Measurements from ENCODE around the gene COQ5. TPM values are rescaled to one million over a fixed set of nuclear protein-coding genes. Genes with fewer than 3 reads are reported as not detected.

COQ5 gene
- total and polyA plus RNA-seq, 2 donors from 2014 or later: 26.5 to 60.8 TPM

DNA sequence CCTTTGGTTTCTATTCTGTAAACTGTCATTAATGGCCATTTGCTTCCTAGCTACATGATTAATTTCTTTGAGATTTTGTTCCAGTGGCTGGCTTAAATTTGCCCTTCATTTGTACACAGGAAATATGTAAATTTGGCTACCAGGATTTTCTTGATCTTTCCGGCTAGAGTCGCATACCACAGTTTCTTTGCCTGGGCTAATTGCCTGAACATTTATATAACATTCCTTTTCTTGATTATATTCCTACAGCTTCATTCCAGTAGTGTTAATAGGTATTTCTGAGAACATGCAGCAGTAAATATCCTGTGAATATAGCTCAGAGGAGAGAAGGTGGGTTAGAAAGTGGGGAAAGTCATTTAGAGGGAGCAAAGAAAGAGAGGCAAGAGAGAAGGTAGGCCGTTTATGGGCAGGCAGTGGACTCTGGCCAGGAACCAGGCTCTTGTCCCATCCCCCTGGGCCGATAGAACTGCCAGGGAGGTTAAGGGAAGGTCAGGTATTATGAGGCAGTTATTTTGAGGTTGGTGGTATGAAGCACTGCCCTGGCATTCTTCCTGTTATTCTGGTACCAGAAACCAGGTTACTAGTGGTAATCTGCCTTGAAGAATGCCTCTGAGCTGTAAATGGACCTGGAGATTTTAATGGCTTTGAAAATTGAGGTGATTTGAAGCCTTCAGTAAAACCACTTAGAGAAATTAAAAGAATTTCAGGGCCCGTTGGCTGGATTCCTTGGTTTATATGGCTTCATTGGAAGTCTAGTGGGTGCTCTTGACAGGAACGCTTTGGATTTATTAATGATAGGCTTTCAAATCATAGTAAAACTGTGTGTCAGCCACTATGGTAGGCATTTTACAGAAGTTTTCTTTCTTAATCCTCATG lies 9.6 kb upstream of the COQ5 start:
- peaks cover 0 to 14% (median 0%) of the 10 kb centered on the region in 3 donors for H3K36me3 ChIP-seq (ENCODE audit: control insufficient read depth in 2 of 3, insufficient read depth in 3 of 3, low read length in 3 of 3)
- FAIRE-seq (no peak), DNase-seq (peak in 2 of 5 donors; percentile 46 to 49)
- H3K9ac ChIP-seq (ENCODE audit: low read length in 3 of 3): peak overlapping the region in 2 of 3 donors; percentile 86 to 97
- peak overlapping the region; percentile 84 to 97 for H3K27ac ChIP-seq (ENCODE audit: low read depth in 2 of 2, low read length in 2 of 2)
- peak overlapping the region in 2 of 3 donors; percentile 68 to 94 for H3K4me3 ChIP-seq (ENCODE audit: low read length in 3 of 3)
- TF ChIP-seq, protein P1, sequence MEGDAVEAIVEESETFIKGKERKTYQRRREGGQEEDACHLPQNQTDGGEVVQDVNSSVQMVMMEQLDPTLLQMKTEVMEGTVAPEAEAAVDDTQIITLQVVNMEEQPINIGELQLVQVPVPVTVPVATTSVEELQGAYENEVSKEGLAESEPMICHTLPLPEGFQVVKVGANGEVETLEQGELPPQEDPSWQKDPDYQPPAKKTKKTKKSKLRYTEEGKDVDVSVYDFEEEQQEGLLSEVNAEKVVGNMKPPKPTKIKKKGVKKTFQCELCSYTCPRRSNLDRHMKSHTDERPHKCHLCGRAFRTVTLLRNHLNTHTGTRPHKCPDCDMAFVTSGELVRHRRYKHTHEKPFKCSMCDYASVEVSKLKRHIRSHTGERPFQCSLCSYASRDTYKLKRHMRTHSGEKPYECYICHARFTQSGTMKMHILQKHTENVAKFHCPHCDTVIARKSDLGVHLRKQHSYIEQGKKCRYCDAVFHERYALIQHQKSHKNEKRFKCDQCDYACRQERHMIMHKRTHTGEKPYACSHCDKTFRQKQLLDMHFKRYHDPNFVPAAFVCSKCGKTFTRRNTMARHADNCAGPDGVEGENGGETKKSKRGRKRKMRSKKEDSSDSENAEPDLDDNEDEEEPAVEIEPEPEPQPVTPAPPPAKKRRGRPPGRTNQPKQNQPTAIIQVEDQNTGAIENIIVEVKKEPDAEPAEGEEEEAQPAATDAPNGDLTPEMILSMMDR (IDR thresholded peaks at IDR 0.05; ENCODE audit: borderline replicate concordance, extremely low read depth, insufficient read depth): no peak
- intact Hi-C loops (cut with DNase I): no loop called here
- no peaks in the 10 kb centered on the region for H3K9me3 ChIP-seq (ENCODE audit: control insufficient read depth in 2 of 3, insufficient read depth in 1 of 3, low read length in 3 of 3)
- no peaks in the 10 kb centered on the region for H3K27me3 ChIP-seq (ENCODE audit: control insufficient read depth, insufficient read depth, low read length)
- peaks cover 2 to 39% (median 28%) of the 10 kb centered on the region in 3 donors for H3K4me1 ChIP-seq (ENCODE audit: control insufficient read depth in 2 of 3, insufficient read depth in 2 of 3, low read depth in 1 of 3, low read length in 3 of 3)

DNA sequence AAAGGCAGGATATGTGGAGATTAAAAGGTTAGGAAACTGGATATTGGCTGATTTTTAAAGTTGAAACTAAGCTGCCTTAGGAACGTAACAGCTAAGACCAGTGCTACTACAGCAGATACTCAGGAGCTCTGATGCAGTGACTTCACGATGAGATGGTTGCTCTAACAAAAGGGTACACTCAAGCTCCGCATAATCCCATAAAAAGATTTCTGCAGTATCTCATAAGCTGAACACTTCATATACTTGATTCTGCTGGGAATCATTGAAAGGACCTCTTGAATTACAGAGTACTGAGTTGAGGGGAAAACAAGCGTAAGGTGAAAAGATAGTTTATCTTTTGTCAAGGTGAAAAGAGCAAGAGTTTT lies 8.9 kb upstream of the COQ5 start:
- Histone ChIP-seq H3K9ac (ENCODE audit: low read length in 3 of 3) (peak overlapping the region; percentile 3 to 97 (median 86)), H3K36me3 (ENCODE audit: control insufficient read depth in 2 of 3, insufficient read depth in 3 of 3, low read length in 3 of 3) (peaks cover 0 to 13% (median 0%) of the 10 kb centered on the region in 3 donors), H3K9me3 (ENCODE audit: control insufficient read depth in 2 of 3, insufficient read depth in 1 of 3, low read length in 3 of 3) (no peaks in the 10 kb centered on the region), H3K27ac (ENCODE audit: low read depth in 2 of 2, low read length in 2 of 2) (peak overlapping the region; percentile 84 to 97), H3K27me3 (ENCODE audit: control insufficient read depth, insufficient read depth, low read length) (no peaks in the 10 kb centered on the region), H3K4me3 (ENCODE audit: low read length in 3 of 3) (peak overlapping the region in 2 of 3 donors; percentile 68 to 94), H3K4me1 (ENCODE audit: control insufficient read depth in 2 of 3, insufficient read depth in 2 of 3, low read depth in 1 of 3, low read length in 3 of 3) (peaks cover 2 to 36% (median 28%) of the 10 kb centered on the region in 3 donors)
- TF ChIP-seq, protein P1 (IDR thresholded peaks at IDR 0.05; ENCODE audit: borderline replicate concordance, extremely low read depth, insufficient read depth): no peak
- FAIRE-seq (no peak), DNase-seq (no peak)
- intact Hi-C loops (cut with DNase I): no loop called here

DNA sequence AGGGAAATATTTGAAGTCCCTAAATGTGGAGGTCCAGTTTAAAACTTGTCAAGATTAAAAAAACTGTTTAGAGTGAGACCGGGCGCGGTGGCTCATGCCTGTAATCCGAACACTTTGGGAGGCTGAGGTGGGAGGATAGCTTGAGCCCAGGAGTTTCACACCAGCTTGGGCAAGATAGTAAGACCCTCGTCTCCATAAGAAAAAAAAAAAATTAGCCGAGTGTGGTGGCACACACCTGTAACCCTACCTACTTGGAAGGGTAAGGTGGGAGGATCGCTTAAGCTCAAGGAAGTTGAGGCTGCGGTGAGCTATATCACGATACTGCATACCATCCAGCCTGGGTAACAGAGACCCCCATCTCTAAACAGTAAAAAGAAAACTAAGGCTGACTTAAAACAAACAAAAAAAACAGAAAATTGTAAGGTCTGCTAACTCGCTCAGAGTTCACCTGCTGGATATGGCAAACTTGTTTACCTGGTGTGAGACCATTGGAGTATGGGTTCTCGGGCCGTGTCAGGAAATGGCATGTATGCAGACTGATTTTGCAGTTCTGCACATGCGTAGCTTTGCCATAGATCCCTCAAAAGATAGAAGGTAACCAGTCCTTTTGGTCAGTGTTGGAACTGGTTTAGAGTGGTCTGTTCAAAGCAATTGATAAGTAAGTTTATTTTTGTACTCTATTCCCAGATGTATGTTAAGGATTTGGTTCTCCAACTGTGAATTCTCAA lies 7.3 kb upstream of the COQ5 start:
- Histone ChIP-seq H3K9me3 (ENCODE audit: control insufficient read depth in 2 of 3, insufficient read depth in 1 of 3, low read length in 3 of 3) (no peaks in the 10 kb centered on the region), H3K27me3 (ENCODE audit: control insufficient read depth, insufficient read depth, low read length) (no peaks in the 10 kb centered on the region), H3K36me3 (ENCODE audit: control insufficient read depth in 2 of 3, insufficient read depth in 3 of 3, low read length in 3 of 3) (peaks cover 0 to 8% (median 0%) of the 10 kb centered on the region in 3 donors), H3K27ac (ENCODE audit: low read depth in 2 of 2, low read length in 2 of 2) (peak overlapping the region; percentile 84 to 97), H3K9ac (ENCODE audit: low read length in 3 of 3) (peak overlapping the region; percentile 0 to 98 (median 97)), H3K4me1 (ENCODE audit: control insufficient read depth in 2 of 3, insufficient read depth in 2 of 3, low read depth in 1 of 3, low read length in 3 of 3) (peaks cover 2 to 31% (median 28%) of the 10 kb centered on the region in 3 donors), H3K4me3 (ENCODE audit: low read length in 3 of 3) (peak overlapping the region; percentile 89 to 94 (median 90))
- DNase-seq (peak in 1 of 5 donors; percentile 29), FAIRE-seq (no peak)
- intact Hi-C loops (cut with DNase I): no loop called here
- TF ChIP-seq, protein P1 (IDR thresholded peaks at IDR 0.05; ENCODE audit: borderline replicate concordance, extremely low read depth, insufficient read depth): no peak

Data from kidney (tissue), 14 donors.